Measurements from ENCODE around the gene OR7C2.

Gene OR7C2

DNA sequence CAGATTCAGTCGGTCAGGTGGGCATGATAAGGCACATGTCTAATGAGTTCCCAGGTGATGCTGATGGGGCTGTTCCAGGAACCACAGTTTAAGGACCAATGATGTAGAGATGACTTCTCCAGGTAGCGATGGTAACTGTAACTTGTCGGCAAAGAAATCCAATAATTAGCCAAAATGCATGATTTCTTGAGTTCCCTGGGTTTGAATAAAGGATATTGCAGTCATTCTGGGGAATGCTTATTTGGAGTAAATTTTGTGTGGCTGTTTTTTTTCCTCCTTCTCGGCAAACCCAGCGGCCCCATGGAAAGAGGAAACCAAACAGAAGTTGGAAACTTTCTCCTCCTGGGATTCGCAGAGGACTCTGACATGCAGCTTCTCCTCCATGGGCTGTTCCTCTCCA is at the start of gene OR7C2:
Gene OR7C2 (plus strand): TSS at position 301 of the 400 bp plus-strand sequence. CDS start 0 bp downstream, at position 301.
- no peak within 1 kb of the TSS for H3K27ac ChIP-seq
- no peak for TF ChIP-seq ZFX (IDR thresholded peaks at IDR 0.05; ENCODE audit: borderline replicate concordance)
- TF ChIP-seq, protein P1, sequence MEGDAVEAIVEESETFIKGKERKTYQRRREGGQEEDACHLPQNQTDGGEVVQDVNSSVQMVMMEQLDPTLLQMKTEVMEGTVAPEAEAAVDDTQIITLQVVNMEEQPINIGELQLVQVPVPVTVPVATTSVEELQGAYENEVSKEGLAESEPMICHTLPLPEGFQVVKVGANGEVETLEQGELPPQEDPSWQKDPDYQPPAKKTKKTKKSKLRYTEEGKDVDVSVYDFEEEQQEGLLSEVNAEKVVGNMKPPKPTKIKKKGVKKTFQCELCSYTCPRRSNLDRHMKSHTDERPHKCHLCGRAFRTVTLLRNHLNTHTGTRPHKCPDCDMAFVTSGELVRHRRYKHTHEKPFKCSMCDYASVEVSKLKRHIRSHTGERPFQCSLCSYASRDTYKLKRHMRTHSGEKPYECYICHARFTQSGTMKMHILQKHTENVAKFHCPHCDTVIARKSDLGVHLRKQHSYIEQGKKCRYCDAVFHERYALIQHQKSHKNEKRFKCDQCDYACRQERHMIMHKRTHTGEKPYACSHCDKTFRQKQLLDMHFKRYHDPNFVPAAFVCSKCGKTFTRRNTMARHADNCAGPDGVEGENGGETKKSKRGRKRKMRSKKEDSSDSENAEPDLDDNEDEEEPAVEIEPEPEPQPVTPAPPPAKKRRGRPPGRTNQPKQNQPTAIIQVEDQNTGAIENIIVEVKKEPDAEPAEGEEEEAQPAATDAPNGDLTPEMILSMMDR (IDR thresholded peaks at IDR 0.05), result no peak

DNA sequence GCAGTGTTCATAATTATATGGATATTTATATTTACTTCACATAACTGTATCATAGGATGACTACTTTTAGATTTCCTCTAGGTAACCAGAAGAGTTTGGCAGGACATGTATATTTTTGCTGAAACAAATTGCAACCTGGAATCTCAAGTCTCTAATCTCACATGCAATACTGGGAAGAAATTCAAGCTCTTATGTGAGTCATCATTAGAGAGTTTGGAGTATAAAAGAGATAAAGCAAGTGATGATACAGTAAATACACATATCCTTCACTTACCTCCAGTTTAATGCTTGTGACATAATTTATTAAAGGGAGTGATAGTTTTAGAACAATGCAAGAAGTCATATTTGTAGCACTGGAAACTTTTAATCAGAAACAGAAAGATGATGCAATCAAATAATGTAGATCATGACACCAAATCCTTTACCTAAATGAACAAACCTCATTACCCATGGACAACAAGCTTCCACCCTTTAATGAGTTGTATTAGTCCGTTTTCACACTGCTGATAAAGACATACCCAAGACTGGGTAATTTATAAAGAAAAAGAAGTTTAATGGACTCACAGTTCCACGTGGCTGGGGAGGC is 39.5 kb upstream of the OR7C2 start:
- TF ChIP-seq ZFX (IDR thresholded peaks at IDR 0.05; ENCODE audit: borderline replicate concordance), result no peak
- TF ChIP-seq, protein P1 (IDR thresholded peaks at IDR 0.05), result no peak
- no peak overlapping the region for H3K27ac ChIP-seq

DNA sequence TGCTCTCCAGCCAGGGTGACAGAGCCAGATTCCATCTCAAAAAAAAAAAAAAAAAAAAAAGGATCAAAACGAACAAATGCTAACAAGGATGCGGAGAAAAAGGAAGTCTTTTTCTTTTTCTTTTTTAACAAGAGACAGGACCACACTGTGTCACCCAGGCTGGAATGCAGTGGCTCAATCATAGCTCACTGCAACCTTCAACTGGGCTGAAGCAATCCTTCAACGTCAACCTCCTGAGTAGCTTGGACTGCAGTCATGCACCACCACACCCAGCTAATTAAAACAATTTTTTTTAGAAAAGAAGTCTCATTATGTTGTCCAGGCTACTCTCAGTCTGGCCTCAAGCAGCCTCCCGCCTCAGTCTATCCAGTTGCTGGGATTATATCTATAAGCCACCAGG is 34.6 kb upstream of the OR7C2 start:
- no peak for TF ChIP-seq ZFX (IDR thresholded peaks at IDR 0.05; ENCODE audit: borderline replicate concordance)
- TF ChIP-seq, protein P1 (IDR thresholded peaks at IDR 0.05), result no peak

DNA sequence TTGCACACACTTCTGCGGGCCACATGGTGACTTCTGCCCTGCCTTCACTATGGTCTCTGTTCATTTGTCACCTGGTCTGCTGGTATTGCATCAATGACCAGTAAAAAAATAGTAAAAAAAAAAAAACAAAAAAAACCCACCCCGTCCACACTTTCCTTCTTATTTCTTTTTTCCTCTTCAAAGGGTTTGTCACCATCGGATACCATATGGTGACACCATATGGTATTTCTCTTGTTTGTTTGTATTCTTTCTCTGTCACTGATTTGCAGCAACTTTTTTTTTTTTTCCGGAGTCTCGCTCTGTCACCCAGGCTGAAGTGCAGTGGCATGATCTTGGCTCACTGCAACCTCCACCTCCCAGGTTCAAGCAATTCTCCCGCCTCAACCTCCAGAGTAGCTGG is 26.2 kb upstream of the OR7C2 start:
- TF ChIP-seq, protein P1 (IDR thresholded peaks at IDR 0.05), result no peak
- TF ChIP-seq ZFX (IDR thresholded peaks at IDR 0.05; ENCODE audit: borderline replicate concordance), result no peak
- no peak overlapping the region for H3K27ac ChIP-seq

More for the DNA sequence above, 34.6 kb upstream of the OR7C2 start:
- no peak overlapping the region for H3K27ac ChIP-seq

DNA sequence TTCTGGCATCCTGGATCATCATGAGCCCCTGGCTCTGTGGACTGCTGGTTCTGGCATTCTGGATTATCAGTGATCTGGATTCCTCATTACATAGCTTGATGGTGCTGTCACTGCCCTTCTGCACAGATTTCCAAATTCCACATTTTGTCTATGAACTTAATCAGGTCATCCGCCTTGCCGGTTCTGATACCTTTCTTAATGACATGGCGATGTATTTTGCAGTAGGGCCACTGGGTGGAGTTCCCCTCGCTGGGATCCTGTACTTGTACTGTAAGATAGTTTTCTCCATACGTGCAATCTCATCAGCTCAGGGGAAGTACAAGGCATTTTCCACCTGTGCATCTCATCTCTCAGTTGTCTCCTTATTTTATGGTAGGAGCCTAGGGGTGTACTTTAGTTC is 24.4 kb upstream of the OR7C2 start:
- TF ChIP-seq, protein P1 (IDR thresholded peaks at IDR 0.05), result no peak
- TF ChIP-seq ZFX (IDR thresholded peaks at IDR 0.05; ENCODE audit: borderline replicate concordance), result no peak
- H3K27ac ChIP-seq, result no peak overlapping the region

DNA sequence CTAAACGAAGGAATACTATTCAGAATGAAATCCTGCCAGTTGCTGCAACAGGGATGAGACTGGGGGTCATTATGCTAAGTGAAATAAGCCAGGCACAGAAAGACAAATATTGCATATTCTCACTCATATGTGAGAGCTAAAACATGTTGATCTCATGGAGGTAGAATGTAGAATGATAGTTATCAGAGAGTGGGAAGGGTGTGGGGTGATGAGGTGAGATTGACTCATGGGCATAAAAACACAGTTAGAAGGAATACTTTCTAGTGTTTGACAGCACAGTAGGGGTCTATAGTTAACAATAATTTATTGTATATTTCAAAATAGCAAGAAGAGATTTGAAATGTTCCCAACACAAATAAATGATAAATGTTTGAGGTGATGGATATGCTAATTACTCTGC is 7.8 kb upstream of the OR7C2 start:
- no peak for TF ChIP-seq ZFX (IDR thresholded peaks at IDR 0.05; ENCODE audit: borderline replicate concordance)
- TF ChIP-seq, protein P1 (IDR thresholded peaks at IDR 0.05), result no peak
- no peak overlapping the region for H3K27ac ChIP-seq

DNA sequence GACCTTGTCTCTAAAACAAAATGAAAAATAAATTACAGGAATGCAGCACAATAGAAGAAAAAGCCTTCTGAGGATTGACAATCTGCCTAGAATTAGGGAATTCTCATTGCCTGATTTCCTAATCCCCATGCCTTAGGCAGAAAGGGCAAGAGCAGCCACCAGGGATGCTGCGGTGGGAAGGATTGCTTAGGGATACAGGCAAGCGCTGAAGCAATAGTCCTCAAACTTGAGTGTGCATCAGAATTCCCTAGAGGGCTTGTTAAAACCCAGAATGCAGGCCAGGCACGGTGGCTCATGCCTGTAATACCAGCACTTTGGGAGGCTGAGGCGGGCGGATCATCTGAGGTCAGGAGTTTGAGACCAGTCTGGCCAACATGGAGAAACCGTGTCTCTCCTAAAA is 1.0 kb upstream of the OR7C2 start:
- TF ChIP-seq ZFX (IDR thresholded peaks at IDR 0.05; ENCODE audit: borderline replicate concordance), result no peak
- TF ChIP-seq, protein P1 (IDR thresholded peaks at IDR 0.05), result no peak
- no peak overlapping the region for H3K27ac ChIP-seq
